Cardiac fibroblast (primary cell): ENCODE data around the gene SERPINE1.

Experiments used
- DNase-seq, 2 donors: peaks; one replicate each; pipeline versions ENCODE4 v3.0.0 to v3.0.0-alpha.2; 2010; ENCODE audit warnings: low read depth in 2 of 2
- H3K4me3 ChIP-seq, 2 donors: replicated peaks in 1 of 2; 1 replicate in 1 of 2; 2 replicates in 1 of 2; pipeline ENCODE4 v1.5.1; 2011; ENCODE audit warnings: low read depth in 2 of 2, low read length in 2 of 2, mild to moderate bottlenecking in 2 of 2, moderate library complexity in 1 of 2
- TF ChIP-seq, protein P1 (sequence below): IDR thresholded peaks from one replicate; pipeline ENCODE4 v1.5.1; 2011; ENCODE audit warnings: low read depth, mild to moderate bottlenecking, low read length, inconsistent platforms

Gene SERPINE1

DNA sequence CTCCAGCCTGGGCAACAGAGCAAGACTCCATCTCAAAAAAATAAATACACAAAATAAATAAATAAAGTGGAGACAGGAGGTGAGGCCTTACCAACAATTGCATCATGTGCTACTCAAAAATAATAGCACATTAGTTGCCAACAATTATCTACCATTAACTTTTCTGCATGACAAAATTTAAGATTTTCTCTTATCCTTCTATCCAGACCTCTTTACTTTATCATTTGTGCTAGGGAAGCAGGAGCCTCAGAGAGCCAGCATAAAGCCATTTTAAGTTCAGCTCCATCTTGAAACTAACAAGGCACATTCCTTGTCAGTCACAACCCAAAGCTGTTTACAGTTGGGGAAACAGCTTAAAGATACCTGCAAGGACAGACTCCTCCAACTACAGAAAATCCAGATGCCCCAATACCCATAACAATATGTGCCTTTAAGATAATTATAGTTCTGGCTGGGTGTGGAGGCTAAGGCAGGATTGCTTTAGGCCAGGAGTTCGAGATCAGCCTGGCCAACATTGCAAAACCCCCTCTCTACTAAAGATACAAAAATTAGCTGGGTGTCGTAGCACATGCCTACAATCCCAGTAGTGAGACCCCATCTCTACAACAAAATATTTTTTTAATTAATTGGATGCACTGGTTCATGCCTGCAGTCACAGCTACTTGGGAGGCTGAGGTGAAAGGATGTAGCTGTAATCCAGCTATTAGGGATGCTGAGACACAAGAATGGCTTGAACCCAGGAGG, 25.2 kb downstream of the SERPINE1 start:
- H3K4me3 ChIP-seq: no peak overlapping the region
- TF ChIP-seq, protein P1, sequence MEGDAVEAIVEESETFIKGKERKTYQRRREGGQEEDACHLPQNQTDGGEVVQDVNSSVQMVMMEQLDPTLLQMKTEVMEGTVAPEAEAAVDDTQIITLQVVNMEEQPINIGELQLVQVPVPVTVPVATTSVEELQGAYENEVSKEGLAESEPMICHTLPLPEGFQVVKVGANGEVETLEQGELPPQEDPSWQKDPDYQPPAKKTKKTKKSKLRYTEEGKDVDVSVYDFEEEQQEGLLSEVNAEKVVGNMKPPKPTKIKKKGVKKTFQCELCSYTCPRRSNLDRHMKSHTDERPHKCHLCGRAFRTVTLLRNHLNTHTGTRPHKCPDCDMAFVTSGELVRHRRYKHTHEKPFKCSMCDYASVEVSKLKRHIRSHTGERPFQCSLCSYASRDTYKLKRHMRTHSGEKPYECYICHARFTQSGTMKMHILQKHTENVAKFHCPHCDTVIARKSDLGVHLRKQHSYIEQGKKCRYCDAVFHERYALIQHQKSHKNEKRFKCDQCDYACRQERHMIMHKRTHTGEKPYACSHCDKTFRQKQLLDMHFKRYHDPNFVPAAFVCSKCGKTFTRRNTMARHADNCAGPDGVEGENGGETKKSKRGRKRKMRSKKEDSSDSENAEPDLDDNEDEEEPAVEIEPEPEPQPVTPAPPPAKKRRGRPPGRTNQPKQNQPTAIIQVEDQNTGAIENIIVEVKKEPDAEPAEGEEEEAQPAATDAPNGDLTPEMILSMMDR: no peak
- no peak for DNase-seq

DNA sequence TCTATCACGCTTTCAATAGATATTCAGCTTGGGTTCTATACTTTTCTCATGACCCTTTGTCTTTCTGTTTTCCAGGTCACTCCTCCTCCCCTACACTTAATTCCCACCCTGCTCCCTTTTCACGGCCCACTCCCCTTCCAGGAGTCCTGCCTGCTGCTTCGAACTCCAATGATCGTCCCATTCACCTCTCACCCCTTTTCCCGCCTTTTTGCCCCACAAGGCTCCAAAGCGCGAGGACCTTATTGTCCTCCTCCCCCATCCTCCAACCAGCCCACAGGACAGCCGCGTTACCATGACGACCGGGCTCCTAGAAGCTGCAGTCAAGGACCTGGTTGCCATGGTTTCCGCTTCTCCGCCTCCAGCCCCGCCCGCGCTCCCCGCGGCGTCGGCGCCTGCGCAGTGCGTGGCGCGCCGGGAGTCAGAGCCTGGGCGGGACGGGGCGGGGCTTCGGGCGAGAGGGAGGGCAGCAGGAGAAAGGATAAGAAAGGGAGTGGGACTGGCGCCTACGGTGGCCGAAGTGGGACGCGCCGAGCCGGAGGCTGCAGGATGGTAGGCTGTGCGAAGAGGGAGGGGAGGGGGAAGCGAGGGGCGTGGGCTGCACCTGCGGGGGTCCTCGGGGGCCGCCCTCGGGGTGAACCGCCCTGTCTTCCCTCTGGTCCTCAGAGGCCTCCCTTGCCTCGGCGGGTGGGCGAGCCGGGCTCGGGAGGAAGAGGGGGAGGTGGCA, 27.2 kb downstream of the SERPINE1 start, which contains the start of gene AP1S1:
AP1S1 (plus strand) TSS at position 508 of the 724 bp plus-strand sequence; CDS start at position 547, 39 bp downstream.
- peak; percentile 94 to 96 for DNase-seq
- TF ChIP-seq, protein P1: no peak
- peak within 1 kb of the TSS; percentile 91 to 95 for H3K4me3 ChIP-seq

DNA sequence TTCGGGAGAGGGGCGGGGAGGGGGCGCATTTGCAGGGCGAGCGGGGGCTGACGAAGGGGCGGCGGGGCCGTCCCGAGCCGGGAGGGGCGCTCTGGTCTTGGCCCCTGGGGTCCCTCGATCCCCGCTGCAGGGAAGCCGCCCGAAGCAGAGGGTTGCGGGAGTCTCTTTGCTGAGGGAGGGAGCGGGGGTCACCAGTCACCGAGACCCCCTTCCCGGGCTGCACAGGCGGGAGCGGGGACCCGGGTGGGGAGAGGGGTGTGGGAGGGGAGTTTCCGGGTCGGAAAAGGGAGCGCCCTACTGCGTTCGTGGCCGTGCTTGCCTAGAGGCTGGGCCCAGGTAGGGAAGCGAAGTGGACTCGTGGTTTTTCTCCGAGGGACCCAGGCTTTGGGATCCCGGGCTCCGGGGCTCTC, 27.8 kb downstream of the SERPINE1 start:
- DNase-seq: peak in 1 of 2 donors; percentile 16
- TF ChIP-seq, protein P1: no peak
- peak overlapping the region; percentile 91 to 95 for H3K4me3 ChIP-seq

DNA sequence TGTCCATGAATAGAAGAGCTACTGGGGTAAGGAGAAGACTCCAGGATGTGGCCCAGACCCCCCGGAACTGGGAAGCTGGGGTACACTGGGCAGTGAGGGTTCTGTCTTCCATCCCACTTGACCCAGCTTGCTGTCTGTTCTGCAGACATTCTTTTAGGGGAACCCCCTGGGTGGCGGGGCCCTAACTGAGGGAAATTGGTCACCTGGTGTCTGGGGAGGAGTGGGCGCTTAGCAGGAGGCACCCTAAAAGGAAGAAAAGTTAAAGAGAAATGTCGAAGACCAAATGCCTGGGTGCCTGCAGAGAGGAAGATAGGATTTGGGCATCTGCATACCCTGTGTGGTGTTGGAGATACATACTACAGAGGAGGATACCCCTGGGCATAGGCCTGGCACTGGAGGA, 28.4 kb downstream of the SERPINE1 start:
- H3K4me3 ChIP-seq: peak overlapping the region; percentile 91 to 95
- no peak for DNase-seq
- TF ChIP-seq, protein P1: no peak

DNA sequence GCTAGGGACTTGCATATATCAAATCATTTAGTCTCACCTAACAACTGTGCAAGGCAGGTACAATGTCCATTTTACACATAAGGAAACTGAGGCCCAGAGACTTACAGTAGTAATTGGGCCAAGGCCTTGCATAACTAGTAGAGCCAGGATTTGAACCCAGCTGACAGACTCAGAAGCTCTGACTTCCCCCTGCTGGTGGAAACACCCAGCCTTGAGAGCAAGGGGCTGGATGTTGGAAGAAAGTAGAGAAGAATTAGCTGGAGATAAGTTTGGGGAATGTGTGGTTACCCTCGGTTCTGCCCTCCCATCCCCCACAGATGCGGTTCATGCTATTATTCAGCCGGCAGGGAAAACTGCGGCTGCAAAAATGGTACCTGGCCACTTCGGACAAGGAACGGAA, 29.4 kb downstream of the SERPINE1 start:
- DNase-seq: peak in 1 of 2 donors; percentile 16
- TF ChIP-seq, protein P1: peak; percentile 28
- no peak overlapping the region for H3K4me3 ChIP-seq

DNA sequence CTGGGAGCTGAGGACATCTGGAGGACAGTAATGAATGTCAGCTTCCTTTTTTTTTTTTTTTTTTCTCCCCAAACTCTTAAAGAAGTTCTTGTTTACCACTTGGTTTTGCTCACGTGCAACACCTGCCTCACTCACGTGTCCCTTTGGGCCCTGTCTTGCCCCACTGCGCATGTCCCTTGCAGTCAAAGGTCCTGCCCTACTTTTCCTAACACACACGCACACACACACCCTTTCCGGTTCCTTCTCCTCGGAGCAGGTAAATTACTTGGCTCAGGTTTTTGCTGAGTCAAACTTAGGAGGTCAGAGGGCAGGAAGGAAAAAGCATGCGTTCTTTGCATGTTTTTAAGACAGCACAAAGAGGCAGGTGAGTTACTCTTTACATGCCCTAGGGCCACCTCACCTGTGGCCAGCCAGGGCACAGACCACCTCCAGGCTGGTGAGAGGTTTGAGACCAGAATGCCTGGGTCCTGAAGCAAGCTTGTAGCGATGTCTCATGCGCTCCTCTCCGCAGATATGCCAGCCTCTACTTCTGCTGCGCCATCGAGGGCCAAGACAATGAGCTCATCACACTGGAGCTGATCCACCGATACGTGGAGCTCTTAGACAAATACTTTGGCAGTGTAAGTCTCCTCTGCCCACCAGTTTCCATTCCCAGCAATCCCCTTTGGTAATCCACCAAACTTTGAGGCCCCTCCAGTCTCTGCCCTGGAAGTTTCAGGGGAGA, 30.1 kb downstream of the SERPINE1 start:
- TF ChIP-seq, protein P1: no peak
- no peak for DNase-seq
- no peak overlapping the region for H3K4me3 ChIP-seq
